ENCODE data around the gene EDN3. TPM values are rescaled to one million over a fixed set of nuclear protein-coding genes. Genes with fewer than 3 reads are reported as not detected.

Gene EDN3, protein sequence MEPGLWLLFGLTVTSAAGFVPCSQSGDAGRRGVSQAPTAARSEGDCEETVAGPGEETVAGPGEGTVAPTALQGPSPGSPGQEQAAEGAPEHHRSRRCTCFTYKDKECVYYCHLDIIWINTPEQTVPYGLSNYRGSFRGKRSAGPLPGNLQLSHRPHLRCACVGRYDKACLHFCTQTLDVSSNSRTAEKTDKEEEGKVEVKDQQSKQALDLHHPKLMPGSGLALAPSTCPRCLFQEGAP
- total RNA-seq: not detected in 2 replicates

GRCh38 chr20:59300333-59301081, at the start of gene EDN3:
Gene EDN3, plus strand, starts transcription at chr20:59300611. Its CDS starts 202 bp downstream, at chr20:59300813.

Other genes with a start within 250 kb of the EDN3 start
- gene ZNF831, start 136.8 kb upstream of the EDN3 start, total RNA-seq: not detected in 2 replicates